GM21786 (cell line): ENCODE results near the gene TMEM161A.

Experiments used
- ATAC-seq: cut with Tn5 transposase; IDR thresholded peaks from one replicate; pipeline ENCODE4 v1.9.1; 2021; ENCODE audit not compliant: unreplicated experiment

TMEM161A gene

GRCh38 chr19:19098084-19098702, 40.1 kb downstream of the TMEM161A start:
- ATAC-seq, result no peak

GRCh38 chr19:19096641-19097627, 41.3 kb downstream of the TMEM161A start:
- ATAC-seq, result no peak

- ATAC-seq, result no peak
Observed at GRCh38 chr19:19095691-19096090, 42.6 kb downstream of the TMEM161A start.

GRCh38 chr19:19094513-19094912, 43.8 kb downstream of the TMEM161A start:
- ATAC-seq, result no peak

- no peak for ATAC-seq
Observed at GRCh38 chr19:19087676-19088075, 50.6 kb downstream of the TMEM161A start.

- ATAC-seq, result no peak
Observed at GRCh38 chr19:19083413-19084178, 54.7 kb downstream of the TMEM161A start.

- no peak for ATAC-seq
Observed at GRCh38 chr19:19081642-19082151, 56.6 kb downstream of the TMEM161A start.

GRCh38 chr19:19079571-19079970, 58.7 kb downstream of the TMEM161A start:
- no peak for ATAC-seq

- ATAC-seq, result no peak
Observed at GRCh38 chr19:19078801-19079200, 59.5 kb downstream of the TMEM161A start.

GRCh38 chr19:19077103-19077502, 61.2 kb downstream of the TMEM161A start:
- ATAC-seq, result no peak

GRCh38 chr19:19076476-19076875, 61.8 kb downstream of the TMEM161A start:
- no peak for ATAC-seq

GRCh38 chr19:19075126-19075525, 63.2 kb downstream of the TMEM161A start:
- ATAC-seq, result no peak

- ATAC-seq, result no peak
Observed at GRCh38 chr19:19074196-19074882, 63.9 kb downstream of the TMEM161A start.

- no peak for ATAC-seq
Observed at GRCh38 chr19:19071897-19072296, 66.4 kb downstream of the TMEM161A start.
